Midbrain (tissue), 1 donor: Measurements from ENCODE around the gene DHRS12.

Experiments used
- DNase-seq: peaks from one replicate; lab custom pipeline; 2025; lab: John Stamatoyannopoulos, UW

The DHRS12 gene

GRCh38 chr13:51781246-51782022, 22.5 kb downstream of the DHRS12 start:
- DNase-seq: no peak

- no peak for DNase-seq
These were observed 23.9 kb downstream of the DHRS12 start for GRCh38 chr13:51780099-51780498.

GRCh38 chr13:51778392-51778791, 25.6 kb downstream of the DHRS12 start:
- no peak for DNase-seq

DNA sequence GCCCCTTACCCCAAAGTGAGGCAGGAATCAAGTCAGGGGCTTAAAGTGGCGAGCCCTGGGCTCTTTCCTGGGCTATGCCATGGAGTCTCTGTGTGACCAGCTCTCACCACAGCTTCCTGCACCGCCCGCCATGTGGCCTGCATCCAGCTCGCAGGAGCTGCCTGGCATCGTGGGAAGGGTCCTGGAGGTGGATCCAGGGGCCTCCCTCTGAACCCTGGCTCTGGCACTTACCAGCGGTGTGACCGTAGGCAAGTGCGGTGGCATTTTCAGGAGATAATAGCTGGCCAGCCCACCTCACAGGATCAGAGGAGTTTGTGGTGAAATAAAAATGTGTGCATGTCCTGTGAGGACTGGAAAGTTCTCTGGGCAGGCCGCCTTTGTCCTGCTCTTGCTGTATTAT, 26.0 kb downstream of the DHRS12 start:
- DNase-seq: no peak

DNA sequence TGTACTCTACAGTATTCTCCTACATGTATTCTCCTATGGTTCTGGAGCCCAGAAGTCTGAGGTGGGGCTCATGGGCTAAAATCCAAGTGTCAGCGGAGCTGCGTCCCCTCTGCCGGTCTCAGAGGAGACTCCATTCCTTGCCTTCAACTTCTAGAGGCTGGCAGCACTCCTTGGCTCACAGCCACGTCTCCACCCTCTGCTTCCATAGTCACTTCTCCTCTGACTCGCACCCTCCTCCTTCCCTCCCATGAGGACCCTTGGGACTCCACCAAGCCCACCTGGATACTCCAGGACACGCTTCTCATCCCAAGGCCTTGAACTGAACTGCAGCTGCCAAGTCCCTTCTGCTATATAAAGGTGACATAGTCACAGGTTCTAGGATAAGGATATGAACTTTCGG, 27.8 kb downstream of the DHRS12 start:
- no peak for DNase-seq

DNA sequence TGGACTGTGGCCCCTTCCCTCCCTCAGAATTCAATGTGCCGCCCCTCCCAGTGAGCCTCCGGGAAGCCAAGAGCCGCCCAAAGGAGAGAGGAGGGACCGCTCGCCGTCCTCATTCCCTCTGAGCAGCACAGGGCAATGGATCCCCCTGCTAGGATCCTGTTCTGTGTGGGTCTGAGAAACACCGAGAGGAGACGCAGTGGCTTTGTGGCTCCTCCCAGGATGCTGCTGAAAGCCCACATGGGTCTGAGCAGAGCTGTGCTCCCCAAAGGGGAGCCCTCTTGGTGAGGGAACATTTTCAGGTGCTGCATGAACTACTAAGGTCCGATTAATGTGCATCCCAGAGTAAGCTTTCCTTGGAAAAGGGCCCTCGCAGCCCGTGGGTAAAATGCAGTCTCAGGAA, 30.4 kb downstream of the DHRS12 start:
- DNase-seq: no peak

GRCh38 chr13:51772781-51773180, 31.2 kb downstream of the DHRS12 start:
- no peak for DNase-seq

GRCh38 chr13:51772105-51772455, 31.9 kb downstream of the DHRS12 start:
- no peak for DNase-seq

DNA sequence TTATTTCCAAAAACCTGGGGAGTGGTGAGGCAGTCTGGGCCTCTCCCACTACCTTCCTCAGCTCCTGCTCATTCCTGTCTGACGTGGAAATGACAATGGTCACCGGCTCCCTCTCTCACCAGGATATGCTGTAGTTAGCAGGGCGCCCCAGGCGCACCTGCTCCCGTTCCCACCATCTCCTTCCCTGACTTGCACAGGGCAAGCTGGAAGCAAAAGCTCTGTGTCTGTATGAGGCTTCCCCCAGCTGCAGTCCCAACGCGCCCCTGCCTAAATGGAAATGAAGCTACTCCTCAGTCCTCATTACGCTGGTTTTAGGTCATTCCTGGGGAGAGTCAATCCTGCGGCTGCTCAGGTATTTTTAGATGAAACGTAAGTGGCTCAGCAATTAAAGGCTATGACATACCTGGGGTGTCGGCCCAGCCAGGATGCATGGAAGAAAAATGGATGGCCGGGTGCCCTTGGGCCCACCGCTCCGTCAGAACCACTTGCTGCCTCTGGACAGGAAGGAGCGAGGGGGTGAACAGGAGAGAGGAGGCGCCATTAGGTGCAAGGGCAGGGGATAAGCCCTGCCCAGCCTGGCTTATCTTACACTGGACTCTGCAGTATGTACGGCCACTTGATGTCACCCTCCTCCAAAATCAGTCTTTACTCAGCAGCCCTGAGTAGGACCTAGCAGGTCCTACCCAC, 32.4 kb downstream of the DHRS12 start:
- no peak for DNase-seq

- DNase-seq: no peak
These were observed 33.1 kb downstream of the DHRS12 start for GRCh38 chr13:51770681-51771417.

GRCh38 chr13:51770160-51770559, 33.8 kb downstream of the DHRS12 start:
- DNase-seq: no peak

GRCh38 chr13:51769455-51770127, 34.4 kb downstream of the DHRS12 start:
- peak; percentile 30 for DNase-seq

DNA sequence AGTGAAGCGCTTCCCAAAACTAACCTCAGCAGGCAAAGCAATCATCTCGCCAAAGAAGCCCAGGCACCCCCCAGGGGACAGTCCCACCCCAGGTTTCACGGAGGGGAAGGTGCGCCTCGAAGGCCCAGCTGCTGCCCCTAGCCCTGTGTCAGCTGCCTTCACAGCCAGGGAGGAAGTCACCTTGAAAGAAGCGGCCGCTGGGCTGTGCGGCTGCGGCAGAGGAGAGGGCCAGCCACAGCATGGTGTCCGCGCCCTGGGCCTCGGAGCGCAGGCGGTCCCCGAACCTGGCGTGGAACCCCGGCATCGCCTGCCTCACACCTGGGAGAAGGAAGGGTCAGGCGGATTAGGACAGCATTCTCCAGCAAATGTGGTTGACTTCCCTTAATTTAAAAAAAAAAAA, 35.0 kb downstream of the DHRS12 start:
- DNase-seq: no peak

DNA sequence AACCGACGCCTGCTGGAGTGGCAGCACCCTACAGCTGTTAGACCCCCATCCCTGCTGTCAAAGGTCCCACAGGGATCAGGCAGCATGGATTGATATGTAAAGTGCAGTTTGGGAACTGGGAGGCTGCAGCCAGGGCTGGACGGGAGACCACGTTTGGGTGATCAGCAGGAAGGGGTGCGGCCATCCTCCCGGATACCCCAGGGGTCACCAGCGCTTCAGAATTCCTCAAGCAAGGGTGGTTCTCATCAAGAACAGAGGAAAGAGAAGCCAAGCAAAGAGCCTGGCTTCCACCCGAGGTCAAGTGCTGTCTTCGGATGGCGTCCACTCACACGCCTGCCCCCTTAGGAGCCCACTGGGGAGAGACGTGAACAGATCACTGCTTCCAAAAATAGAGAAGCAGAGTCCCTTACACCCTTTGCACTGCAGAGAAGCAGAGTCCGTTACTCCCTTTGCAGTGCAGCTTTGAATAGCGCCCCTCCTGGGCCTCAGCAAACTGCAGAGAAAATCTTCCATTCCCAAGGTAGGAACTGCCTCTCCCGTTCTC, 35.5 kb downstream of the DHRS12 start:
- DNase-seq: no peak

DNA sequence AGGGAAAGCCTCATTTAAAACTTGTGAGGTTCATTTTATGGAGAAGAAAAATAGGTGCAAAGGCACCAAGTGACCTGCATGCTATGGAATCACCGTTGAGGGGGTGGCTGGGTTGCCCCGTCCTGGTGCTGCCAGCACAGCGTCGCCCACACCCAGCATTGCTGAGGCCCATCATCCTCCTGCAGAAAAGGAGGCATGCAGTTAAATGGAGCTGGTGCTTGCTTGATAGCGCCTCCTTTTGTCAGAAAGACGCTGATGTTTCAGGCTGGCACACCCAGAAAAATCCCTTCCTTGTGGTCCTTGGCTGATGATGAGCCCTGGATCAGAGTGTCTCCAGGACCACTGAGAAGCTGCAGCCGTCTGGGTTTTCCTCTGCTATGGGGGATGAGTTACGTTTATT, 36.9 kb downstream of the DHRS12 start:
- DNase-seq: no peak

- DNase-seq: no peak
These were observed 38.8 kb downstream of the DHRS12 start for GRCh38 chr13:51765142-51765515.

GRCh38 chr13:51764184-51765141, 39.5 kb downstream of the DHRS12 start:
- DNase-seq: peak; percentile 64

DNA sequence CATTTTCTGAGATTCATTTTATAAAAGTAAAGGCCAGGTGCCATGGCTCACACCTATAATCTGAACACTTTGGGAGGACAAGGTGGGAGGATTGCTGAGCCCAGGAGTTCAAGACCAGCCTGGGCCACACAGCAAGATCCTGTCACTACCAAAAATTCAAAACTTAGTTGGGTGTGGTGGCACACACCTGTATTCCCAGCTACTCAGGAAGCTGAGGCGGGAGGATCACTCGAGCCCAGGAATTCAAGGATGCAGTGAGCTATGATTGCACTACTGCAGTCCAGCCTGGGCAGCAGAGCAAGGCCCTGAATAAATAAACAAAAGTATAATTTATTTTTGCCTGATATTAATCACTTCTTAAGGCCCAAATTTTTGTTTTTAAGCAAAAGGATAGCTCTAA, 40.5 kb downstream of the DHRS12 start:
- DNase-seq: no peak

GRCh38 chr13:51761643-51762350, 42.2 kb downstream of the DHRS12 start:
- no peak for DNase-seq

DNA sequence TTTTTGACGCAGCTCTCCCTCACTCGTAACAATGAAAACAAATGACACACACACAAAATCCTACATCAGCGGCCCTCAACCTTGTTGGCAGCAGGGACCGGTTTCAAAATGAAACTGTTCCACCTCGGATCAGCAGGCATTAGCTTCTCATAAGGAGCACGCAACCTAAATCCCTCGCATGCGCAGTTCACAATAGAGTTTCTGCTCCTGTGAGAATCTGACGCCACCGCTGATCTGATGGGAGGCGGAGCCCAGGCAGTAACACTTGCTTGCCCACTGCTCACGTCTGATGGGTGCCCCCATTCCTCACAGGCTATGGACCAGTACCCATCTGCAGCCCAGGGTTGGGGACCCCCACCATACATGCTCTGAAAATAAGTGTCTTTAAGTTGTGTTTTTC, 43.4 kb downstream of the DHRS12 start:
- peak; percentile 86 for DNase-seq
